ENCODE measurements around the gene VWF. TPM values are rescaled to one million over a fixed set of nuclear protein-coding genes. Genes with fewer than 3 reads are reported as not detected.

The VWF gene
- total RNA-seq, 1 donor from 2014 or later = 0.05 TPM

DNA sequence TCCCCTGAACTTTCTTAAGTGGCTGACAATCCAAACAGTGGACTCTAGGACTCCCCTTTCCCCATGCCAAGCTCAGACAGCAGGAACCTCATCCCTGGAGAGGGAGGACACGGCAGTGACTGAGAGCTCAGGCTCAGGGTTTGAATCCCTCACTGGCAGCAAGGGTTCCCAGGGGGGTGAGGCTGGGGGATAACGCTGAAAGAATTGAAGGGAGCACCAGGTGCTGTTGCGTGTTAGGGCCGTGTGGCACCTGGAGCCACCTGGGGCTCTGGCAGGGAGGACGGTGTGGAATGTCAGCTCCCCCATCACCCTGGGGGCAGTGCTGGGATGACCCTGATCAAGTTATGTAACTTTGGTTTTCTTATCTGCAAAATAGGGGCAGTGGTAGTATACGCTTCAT is 219.5 kb downstream of the VWF start:
- no peak overlapping the region for H3K27ac Mint-ChIP-seq (ENCODE audit: unreplicated experiment)
- no peak overlapping the region for H3K4me3 Mint-ChIP-seq (ENCODE audit: unreplicated experiment)
- peaks cover 6% of the 10 kb centered on the region for H3K9me3 Mint-ChIP-seq (ENCODE audit: low read depth)
- no peaks in the 10 kb centered on the region for H3K4me1 Mint-ChIP-seq (ENCODE audit: low read depth)
- no peaks in the 10 kb centered on the region for H3K36me3 Mint-ChIP-seq (ENCODE audit: low read depth)
- TF ChIP-seq, protein P1, sequence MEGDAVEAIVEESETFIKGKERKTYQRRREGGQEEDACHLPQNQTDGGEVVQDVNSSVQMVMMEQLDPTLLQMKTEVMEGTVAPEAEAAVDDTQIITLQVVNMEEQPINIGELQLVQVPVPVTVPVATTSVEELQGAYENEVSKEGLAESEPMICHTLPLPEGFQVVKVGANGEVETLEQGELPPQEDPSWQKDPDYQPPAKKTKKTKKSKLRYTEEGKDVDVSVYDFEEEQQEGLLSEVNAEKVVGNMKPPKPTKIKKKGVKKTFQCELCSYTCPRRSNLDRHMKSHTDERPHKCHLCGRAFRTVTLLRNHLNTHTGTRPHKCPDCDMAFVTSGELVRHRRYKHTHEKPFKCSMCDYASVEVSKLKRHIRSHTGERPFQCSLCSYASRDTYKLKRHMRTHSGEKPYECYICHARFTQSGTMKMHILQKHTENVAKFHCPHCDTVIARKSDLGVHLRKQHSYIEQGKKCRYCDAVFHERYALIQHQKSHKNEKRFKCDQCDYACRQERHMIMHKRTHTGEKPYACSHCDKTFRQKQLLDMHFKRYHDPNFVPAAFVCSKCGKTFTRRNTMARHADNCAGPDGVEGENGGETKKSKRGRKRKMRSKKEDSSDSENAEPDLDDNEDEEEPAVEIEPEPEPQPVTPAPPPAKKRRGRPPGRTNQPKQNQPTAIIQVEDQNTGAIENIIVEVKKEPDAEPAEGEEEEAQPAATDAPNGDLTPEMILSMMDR (IDR thresholded peaks at IDR 0.05) = no peak
- DNase-seq (ENCODE audit: low spot score) = no peak
- H3K27me3 Mint-ChIP-seq (ENCODE audit: low read depth) = peaks cover 29% of the 10 kb centered on the region

DNA sequence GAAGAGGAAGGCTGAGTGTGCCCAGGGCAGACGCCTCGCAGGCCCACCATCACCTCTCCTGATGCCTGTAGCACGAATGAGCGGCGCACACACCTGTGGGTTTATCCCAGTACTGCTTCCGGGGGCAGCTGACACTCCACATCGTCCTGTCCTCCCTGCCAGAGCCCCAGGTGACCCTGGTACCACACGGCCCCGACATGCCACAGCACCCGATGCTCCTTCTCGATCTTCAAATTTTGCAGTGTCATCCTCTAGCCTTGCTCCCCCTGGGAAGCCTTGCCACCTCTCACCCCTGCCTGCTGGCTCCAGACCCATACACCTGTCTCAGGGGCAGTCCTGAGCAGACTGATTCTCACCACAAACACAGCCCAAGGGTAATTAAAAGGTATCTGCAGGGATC is 220.0 kb downstream of the VWF start:
- no peak for DNase-seq (ENCODE audit: low spot score)
- H3K9me3 Mint-ChIP-seq (ENCODE audit: low read depth) = peaks cover 6% of the 10 kb centered on the region
- no peak overlapping the region for H3K27ac Mint-ChIP-seq (ENCODE audit: unreplicated experiment)
- H3K4me1 Mint-ChIP-seq (ENCODE audit: low read depth) = no peaks in the 10 kb centered on the region
- H3K4me3 Mint-ChIP-seq (ENCODE audit: unreplicated experiment) = no peak overlapping the region
- no peaks in the 10 kb centered on the region for H3K36me3 Mint-ChIP-seq (ENCODE audit: low read depth)
- TF ChIP-seq, protein P1 (IDR thresholded peaks at IDR 0.05) = no peak
- peaks cover 27% of the 10 kb centered on the region for H3K27me3 Mint-ChIP-seq (ENCODE audit: low read depth)

DNA sequence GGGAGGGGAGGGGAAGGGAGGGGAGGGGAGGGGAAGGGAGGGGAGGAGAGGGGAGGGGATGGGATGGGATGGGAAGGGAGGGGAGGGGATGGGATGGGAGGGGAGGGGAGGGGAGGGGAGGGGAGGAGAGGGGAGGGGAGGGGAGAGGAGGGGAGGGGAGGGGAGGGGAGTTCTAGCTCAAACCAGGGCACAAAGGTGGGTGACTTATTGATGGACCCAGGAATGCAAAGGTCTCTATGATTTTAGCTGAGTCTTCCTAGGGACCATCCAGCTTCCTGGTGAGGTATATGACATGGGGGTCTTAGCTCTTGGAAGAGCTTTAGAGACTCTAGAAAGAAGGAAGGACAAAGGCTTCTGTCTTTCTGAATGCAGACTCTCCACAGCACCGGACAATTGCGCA is 221.7 kb downstream of the VWF start:
- no peak for DNase-seq (ENCODE audit: low spot score)
- Mint-ChIP-seq H3K27ac (ENCODE audit: unreplicated experiment) (no peak overlapping the region), H3K27me3 (ENCODE audit: low read depth) (peaks cover 28% of the 10 kb centered on the region), H3K9me3 (ENCODE audit: low read depth) (peaks cover 7% of the 10 kb centered on the region), H3K4me1 (ENCODE audit: low read depth) (no peaks in the 10 kb centered on the region), H3K36me3 (ENCODE audit: low read depth) (no peaks in the 10 kb centered on the region), H3K4me3 (ENCODE audit: unreplicated experiment) (no peak overlapping the region)
- TF ChIP-seq, protein P1 (IDR thresholded peaks at IDR 0.05) = no peak

DNA sequence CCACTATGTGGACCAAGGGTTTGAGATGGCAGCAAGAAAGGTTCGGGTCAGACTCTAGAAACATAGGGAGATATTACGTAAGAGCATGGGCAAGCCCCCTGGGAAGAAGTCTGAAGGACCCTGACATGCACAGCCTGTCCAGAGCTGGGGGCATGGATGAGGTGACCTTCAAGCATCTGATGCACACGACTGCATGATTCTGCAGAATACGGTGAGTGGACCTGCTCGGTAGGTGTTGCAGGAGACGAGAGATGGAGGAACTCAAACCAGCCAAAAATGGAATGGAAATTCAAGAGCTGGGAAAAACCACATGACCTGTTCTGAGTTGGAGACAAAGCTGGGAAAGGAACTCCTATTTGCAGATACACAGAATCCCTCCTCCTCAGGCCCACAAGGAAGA is 223.1 kb downstream of the VWF start:
- TF ChIP-seq, protein P1 (IDR thresholded peaks at IDR 0.05) = no peak
- no peaks in the 10 kb centered on the region for H3K4me1 Mint-ChIP-seq (ENCODE audit: low read depth)
- H3K36me3 Mint-ChIP-seq (ENCODE audit: low read depth) = no peaks in the 10 kb centered on the region
- no peak for DNase-seq (ENCODE audit: low spot score)
- H3K9me3 Mint-ChIP-seq (ENCODE audit: low read depth) = peaks cover 3% of the 10 kb centered on the region
- no peak overlapping the region for H3K27ac Mint-ChIP-seq (ENCODE audit: unreplicated experiment)
- no peak overlapping the region for H3K4me3 Mint-ChIP-seq (ENCODE audit: unreplicated experiment)
- H3K27me3 Mint-ChIP-seq (ENCODE audit: low read depth) = peaks cover 32% of the 10 kb centered on the region

DNA sequence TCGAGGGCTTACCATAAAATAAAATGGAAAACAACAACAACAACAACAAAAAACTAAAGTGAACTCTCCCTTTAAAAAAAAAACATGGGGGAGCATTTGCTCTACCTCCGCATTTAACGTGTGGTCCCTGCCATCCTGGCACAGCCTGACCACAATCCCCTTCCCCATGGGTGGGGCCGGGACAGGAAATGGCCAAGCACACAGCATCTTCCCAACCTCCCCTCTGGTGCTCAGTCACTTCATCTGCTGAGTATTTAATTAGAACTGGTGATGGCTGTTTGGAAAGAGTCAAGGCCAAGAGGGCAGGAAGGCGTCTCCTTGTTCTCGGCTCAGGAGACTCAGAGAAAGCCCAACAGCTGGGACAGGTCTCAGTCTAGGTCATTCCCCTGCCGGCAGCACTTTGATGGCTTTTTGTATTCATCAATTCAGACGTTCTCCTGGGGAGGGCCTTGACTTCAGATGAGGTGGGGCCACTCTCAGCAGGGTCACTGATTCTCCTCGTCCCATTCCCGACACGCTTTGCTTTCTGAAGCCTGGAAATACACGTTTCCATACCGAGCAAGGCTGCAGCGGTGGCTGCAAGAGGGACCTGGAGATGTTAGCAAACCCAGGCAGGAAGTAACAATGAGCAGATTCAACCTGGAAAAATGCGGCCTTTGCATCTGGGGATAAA is 223.8 kb downstream of the VWF start:
- no peak for DNase-seq (ENCODE audit: low spot score)
- peaks cover 32% of the 10 kb centered on the region for H3K27me3 Mint-ChIP-seq (ENCODE audit: low read depth)
- no peak overlapping the region for H3K4me3 Mint-ChIP-seq (ENCODE audit: unreplicated experiment)
- H3K27ac Mint-ChIP-seq (ENCODE audit: unreplicated experiment) = no peak overlapping the region
- H3K4me1 Mint-ChIP-seq (ENCODE audit: low read depth) = no peaks in the 10 kb centered on the region
- TF ChIP-seq, protein P1 (IDR thresholded peaks at IDR 0.05) = no peak
- peaks cover 3% of the 10 kb centered on the region for H3K9me3 Mint-ChIP-seq (ENCODE audit: low read depth)
- no peaks in the 10 kb centered on the region for H3K36me3 Mint-ChIP-seq (ENCODE audit: low read depth)

Measured in chondrocyte (in vitro differentiated cells).